ENCODE data around the gene GEMIN5. TPM values are rescaled to one million over a fixed set of nuclear protein-coding genes. Genes with fewer than 3 reads are reported as not detected.

The GEMIN5 gene
- total and polyA plus RNA-seq, 2 of the 8 experiments (the other 6 are each of a cell fraction or from before 2014, with no cell fraction given): 12.8 to 47.0 TPM

GRCh38 chr5:154962494-154962893 lies 24.5 kb upstream of the GEMIN5 start:
- Histone ChIP-seq H3K4me2 (ENCODE audit: insufficient read depth in 1 of 2, low read depth in 2 of 2, low read length in 2 of 2) (no peak overlapping the region), H2BK12ac (ENCODE audit: low read depth, low read length) (no peak overlapping the region), H2BK5ac (ENCODE audit: low read depth, low read length) (no peak overlapping the region), H2AK5ac (ENCODE audit: low read depth, low read length) (no peak overlapping the region), H3K79me1 (ENCODE audit: low read depth, low read length) (no peaks in the 10 kb centered on the region), H3K9ac (replicated peaks in 1 of 4; ENCODE audit: extremely low read depth in 1 of 4, low read depth in 3 of 4, low read length in 3 of 4) (no peak overlapping the region), H3K4me3 (ENCODE audit: extremely low read depth in 1 of 4, insufficient read depth in 2 of 4, low read depth in 3 of 4, low read length in 4 of 4) (no peak overlapping the region), H3K18ac (ENCODE audit: extremely low read depth, low read length) (no peak overlapping the region), H3K23ac (ENCODE audit: insufficient read length) (no peak overlapping the region), H2BK20ac (ENCODE audit: low read length) (no peak overlapping the region), H3K36me3 (ENCODE audit: control insufficient read depth in 2 of 4, insufficient read depth in 4 of 4, low read length in 3 of 4) (peaks cover 4 to 24% (median 6%) of the 10 kb centered on the region in 4 experiments; a peak in 5 of 8 replicates), H3K14ac (ENCODE audit: insufficient read length) (no peak overlapping the region), H2BK15ac (ENCODE audit: low read length) (no peak overlapping the region), H2BK120ac (replicated peaks; ENCODE audit: low read depth, low read length) (no peak overlapping the region), H4K91ac (replicated peaks; ENCODE audit: insufficient read length, low read length) (no peak overlapping the region), H3K27ac (ENCODE audit: low read depth, low read length) (no peak overlapping the region), H4K8ac (ENCODE audit: extremely low read depth, insufficient read depth, low read length) (no peak overlapping the region), H3K4me1 (replicated peaks in 1 of 4; ENCODE audit: control insufficient read depth in 3 of 4, insufficient read depth in 4 of 4, low read length in 3 of 4) (no peaks in the 10 kb centered on the region), H4K5ac (ENCODE audit: insufficient read length, low read depth, low read length) (no peak overlapping the region), H4K20me1 (replicated peaks in 1 of 2; ENCODE audit: control insufficient read depth in 1 of 2, insufficient read depth in 2 of 2, low read length in 2 of 2) (no peaks in the 10 kb centered on the region), H3K27me3 (replicated peaks in 1 of 4; ENCODE audit: control insufficient read depth in 3 of 4, extremely low read depth in 1 of 4, insufficient read depth in 3 of 4, low read length in 3 of 4) (no peaks in the 10 kb centered on the region), H2AFZ (ENCODE audit: low read length) (no peak overlapping the region), H3K23me2 (ENCODE audit: low read depth, low read length) (no peaks in the 10 kb centered on the region), H3K56ac (replicated peaks; ENCODE audit: insufficient read length, low read depth, low read length) (no peak overlapping the region), H3K79me2 (ENCODE audit: control insufficient read depth in 1 of 2, insufficient read depth in 2 of 2, low read length in 2 of 2) (no peaks in the 10 kb centered on the region), H3K9me3 (ENCODE audit: insufficient read depth in 2 of 2, low read depth in 1 of 2, low read length in 1 of 2) (no peaks in the 10 kb centered on the region), H3K4ac (replicated peaks; ENCODE audit: insufficient read length, low read depth, low read length) (no peak overlapping the region)
- TF ChIP-seq SRF (IDR thresholded peaks at IDR 0.05; ENCODE audit: low read depth, low read length) (no peak), KDM4A (IDR thresholded peaks at IDR 0.05; ENCODE audit: low read depth, low read length, severe bottlenecking) (no peak), MAX (IDR thresholded peaks at IDR 0.05) (no peak), GTF2F1 (IDR thresholded peaks at IDR 0.05; ENCODE audit: borderline replicate concordance, low read depth, low read length) (no peak), PHF8 (conservative IDR thresholded peaks at IDR 0.05; ENCODE audit: low read depth, low read length) (no peak), EZH2 (IDR thresholded peaks at IDR 0.05; ENCODE audit: low read depth, low read length, severe bottlenecking) (no peak), POU5F1 (IDR thresholded peaks at IDR 0.05; ENCODE audit: low read depth, low read length) (no peak), BRCA1 (IDR thresholded peaks at IDR 0.05; ENCODE audit: low read depth, low read length) (no peak), BACH1 (IDR thresholded peaks at IDR 0.05; ENCODE audit: low read length) (no peak), POLR2AphosphoS5 (IDR thresholded peaks at IDR 0.05; ENCODE audit: low read depth, low read length) (no peak), CHD1 (IDR thresholded peaks at IDR 0.05; ENCODE audit: low read depth, low read length) (no peak), TAF7 (optimal IDR thresholded peaks at IDR 0.05; ENCODE audit: borderline replicate concordance, low read depth, low read length) (no peak)
- TF ChIP-seq, protein P1, sequence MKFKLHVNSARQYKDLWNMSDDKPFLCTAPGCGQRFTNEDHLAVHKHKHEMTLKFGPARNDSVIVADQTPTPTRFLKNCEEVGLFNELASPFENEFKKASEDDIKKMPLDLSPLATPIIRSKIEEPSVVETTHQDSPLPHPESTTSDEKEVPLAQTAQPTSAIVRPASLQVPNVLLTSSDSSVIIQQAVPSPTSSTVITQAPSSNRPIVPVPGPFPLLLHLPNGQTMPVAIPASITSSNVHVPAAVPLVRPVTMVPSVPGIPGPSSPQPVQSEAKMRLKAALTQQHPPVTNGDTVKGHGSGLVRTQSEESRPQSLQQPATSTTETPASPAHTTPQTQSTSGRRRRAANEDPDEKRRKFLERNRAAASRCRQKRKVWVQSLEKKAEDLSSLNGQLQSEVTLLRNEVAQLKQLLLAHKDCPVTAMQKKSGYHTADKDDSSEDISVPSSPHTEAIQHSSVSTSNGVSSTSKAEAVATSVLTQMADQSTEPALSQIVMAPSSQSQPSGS (IDR thresholded peaks at IDR 0.05; ENCODE audit: low read length): no peak
- DNase-seq (ENCODE audit: low read depth in 1 of 2, low spot score in 2 of 2): no peak
- CTCF ChIA-PET (ENCODE audit: partially characterized antibody): interaction anchor here (1.1 to 6.4 kb wide), 4 partner anchors 10 to 41 kb away, joined by 4 to 40 read pairs (median 10); no protein-coding TSS in a partner anchor
- POLR2A ChIA-PET (ENCODE audit: partially characterized antibody): no interaction called here
- WGBS, 2 experiments (ENCODE audit: extremely low coverage in 1 of 2, insufficient coverage in 1 of 2, insufficient read length in 1 of 2, insufficient replicate concordance in 2 of 2, low coverage in 1 of 2, low lambda C conversion rate in 2 of 2, missing lambda C conversion rate in 1 of 2): 93% methylated on average over 1 of the region's 1 CpG; no CpG with 5 or more reads in 1 of the 2 experiments
- FAIRE-seq: no peak

Measured in H1 (cell line).